ENCODE data around the gene MIA2.

GRCh38 chr14:39419272-39419671, 185.6 kb downstream of the MIA2 start:
- no peak for TF ChIP-seq CTCF (IDR thresholded peaks at IDR 0.05)
- no peak for TF ChIP-seq POLR2AphosphoS5 (IDR thresholded peaks at IDR 0.05)
- TF ChIP-seq POLR2A (IDR thresholded peaks at IDR 0.05), result no peak
